ENCODE measurements around the gene RETREG3. TPM values are rescaled to one million over a fixed set of nuclear protein-coding genes. Genes with fewer than 3 reads are reported as not detected.
A peak's percentile ranks its signal among the peaks of the same experiment; 100 is the strongest.

The RETREG3 gene
- total and polyA plus RNA-seq, 11 donors: 12.2 to 39.0 (median 24.9) TPM

DNA sequence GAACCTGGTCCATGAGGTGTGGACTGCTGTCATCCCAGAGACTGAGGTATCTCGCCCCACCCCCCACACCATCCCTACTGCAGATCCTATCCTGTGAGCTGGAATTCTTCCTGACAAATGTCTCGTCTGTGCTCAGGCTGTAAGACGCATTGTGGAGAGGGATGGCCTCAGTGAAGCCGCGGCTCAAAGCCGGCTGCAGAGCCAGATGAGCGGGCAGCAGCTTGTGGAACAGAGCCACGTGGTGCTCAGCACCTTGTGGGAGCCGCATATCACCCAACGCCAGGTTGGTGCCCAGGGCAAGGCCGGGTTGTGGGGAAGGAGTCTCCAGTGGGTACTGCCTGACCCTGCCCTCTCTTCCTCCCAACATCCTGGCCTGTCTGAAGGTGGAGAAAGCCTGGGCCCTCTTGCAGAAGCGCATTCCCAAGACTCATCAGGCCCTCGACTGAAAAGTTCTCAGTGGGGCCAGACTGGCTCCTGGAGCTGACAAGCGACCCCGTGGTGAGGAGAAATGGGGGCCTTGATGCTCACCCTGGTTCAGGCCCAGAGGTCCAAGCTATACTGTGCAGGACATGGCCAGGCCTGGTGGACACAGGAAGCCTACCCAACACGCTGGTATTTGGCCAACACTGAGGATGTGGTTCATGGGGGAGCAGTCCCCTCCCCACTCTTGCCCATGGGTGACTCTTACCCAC is 43.5 kb downstream of the RETREG3 start:
- H3K36me3 ChIP-seq: peaks cover 0 to 51% (median 43%) of the 10 kb centered on the region in 9 donors
- H3K4me3 ChIP-seq: peak overlapping the region in 3 of 12 donors; percentile 78 to 80 (median 79)
- TF ChIP-seq, protein P1, sequence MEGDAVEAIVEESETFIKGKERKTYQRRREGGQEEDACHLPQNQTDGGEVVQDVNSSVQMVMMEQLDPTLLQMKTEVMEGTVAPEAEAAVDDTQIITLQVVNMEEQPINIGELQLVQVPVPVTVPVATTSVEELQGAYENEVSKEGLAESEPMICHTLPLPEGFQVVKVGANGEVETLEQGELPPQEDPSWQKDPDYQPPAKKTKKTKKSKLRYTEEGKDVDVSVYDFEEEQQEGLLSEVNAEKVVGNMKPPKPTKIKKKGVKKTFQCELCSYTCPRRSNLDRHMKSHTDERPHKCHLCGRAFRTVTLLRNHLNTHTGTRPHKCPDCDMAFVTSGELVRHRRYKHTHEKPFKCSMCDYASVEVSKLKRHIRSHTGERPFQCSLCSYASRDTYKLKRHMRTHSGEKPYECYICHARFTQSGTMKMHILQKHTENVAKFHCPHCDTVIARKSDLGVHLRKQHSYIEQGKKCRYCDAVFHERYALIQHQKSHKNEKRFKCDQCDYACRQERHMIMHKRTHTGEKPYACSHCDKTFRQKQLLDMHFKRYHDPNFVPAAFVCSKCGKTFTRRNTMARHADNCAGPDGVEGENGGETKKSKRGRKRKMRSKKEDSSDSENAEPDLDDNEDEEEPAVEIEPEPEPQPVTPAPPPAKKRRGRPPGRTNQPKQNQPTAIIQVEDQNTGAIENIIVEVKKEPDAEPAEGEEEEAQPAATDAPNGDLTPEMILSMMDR (IDR thresholded peaks at IDR 0.05): no peak
- no peak for TF ChIP-seq POLR2A (IDR thresholded peaks at IDR 0.05)
- no peak for ATAC-seq
- DNase-seq: peak in 1 of 5 donors; percentile 49
- intact Hi-C loops (cut with DNase I): no loop called here
- peak overlapping the region in 10 of 12 donors; percentile 94 to 99 (median 96) for H3K27ac ChIP-seq
- peaks cover 10 to 59% (median 44%) of the 10 kb centered on the region in 12 donors for H3K4me1 ChIP-seq
- no peaks in the 10 kb centered on the region for H3K9me3 ChIP-seq
- H3K27me3 ChIP-seq: no peaks in the 10 kb centered on the region
- WGBS, 4 donors: 92 to 95% (median 94%) methylated on average over 14 to 16 of the region's 16 CpGs

DNA sequence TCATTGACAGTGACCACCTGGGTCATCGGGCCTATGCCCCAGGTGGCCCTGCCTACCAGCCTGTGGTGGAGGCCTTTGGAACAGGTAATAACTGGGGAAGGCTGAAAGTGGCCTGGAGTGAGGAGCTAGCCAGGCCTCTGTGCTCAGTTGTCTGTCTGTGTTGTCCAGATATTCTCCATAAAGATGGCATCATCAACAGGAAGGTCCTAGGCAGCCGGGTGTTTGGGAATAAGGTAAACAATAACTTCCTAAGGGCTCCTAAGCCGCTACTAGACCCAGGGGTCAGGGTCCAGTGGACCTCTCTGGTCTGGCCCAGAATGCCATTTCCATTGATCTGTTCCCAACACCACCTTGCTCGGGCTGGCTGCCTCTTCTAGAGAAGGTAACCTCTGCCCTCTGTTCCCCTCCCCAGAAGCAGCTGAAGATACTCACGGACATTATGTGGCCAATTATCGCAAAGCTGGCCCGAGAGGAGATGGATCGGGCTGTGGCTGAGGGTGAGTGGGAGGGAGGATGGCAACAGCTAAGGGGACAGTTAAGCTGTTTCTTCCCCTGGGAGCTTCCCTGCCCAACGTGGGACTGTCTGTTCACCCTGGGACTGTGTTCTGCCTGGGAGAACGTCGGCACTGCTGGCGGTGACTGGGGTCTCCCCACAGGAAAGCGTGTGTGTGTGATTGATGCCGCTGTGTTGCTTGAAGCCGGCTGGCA is 44.2 kb downstream of the RETREG3 start:
- Histone ChIP-seq H3K27ac (no peak overlapping the region), H3K9me3 (no peaks in the 10 kb centered on the region), H3K4me1 (peaks cover 10 to 59% (median 44%) of the 10 kb centered on the region in 12 donors), H3K36me3 (peaks cover 0 to 44% (median 36%) of the 10 kb centered on the region in 9 donors), H3K27me3 (no peaks in the 10 kb centered on the region), H3K4me3 (no peak overlapping the region)
- WGBS, 4 donors: 89 to 94% (median 92%) methylated on average over 12 to 15 of the region's 15 CpGs
- intact Hi-C loops (cut with DNase I): no loop called here
- TF ChIP-seq, protein P1 (IDR thresholded peaks at IDR 0.05): no peak
- no peak for TF ChIP-seq POLR2A (IDR thresholded peaks at IDR 0.05)
- no peak for ATAC-seq
- DNase-seq: peak in 1 of 5 donors; percentile 40

DNA sequence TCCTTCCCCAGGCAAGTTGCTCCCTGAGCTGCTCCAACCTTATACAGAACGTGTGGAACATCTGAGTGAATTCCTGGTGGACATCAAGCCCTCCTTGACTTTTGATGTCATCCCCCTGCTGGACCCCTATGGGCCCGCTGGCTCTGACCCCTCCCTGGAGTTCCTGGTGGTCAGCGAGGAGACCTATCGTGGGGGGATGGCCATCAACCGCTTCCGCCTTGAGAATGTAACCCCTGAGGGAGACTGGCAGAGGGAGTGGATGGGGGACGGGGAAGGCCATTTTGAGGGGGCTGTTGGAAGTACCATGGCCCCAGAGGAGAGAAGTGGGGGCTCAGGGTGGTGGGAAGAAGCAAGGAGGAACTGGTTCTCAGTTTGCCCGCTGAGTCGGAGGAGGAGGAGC is 45.2 kb downstream of the RETREG3 start:
- no peak overlapping the region for H3K27ac ChIP-seq
- WGBS, 4 donors: 75 to 86% (median 85%) methylated on average over 6 to 9 of the region's 9 CpGs
- H3K4me1 ChIP-seq: peaks cover 10 to 58% (median 44%) of the 10 kb centered on the region in 12 donors
- H3K4me3 ChIP-seq: peak overlapping the region in 1 of 12 donors; percentile 95
- H3K27me3 ChIP-seq: no peaks in the 10 kb centered on the region
- DNase-seq (no peak), ATAC-seq (no peak)
- H3K36me3 ChIP-seq: peaks cover 0 to 33% (median 26%) of the 10 kb centered on the region in 9 donors
- intact Hi-C loops (cut with DNase I): no loop called here
- no peaks in the 10 kb centered on the region for H3K9me3 ChIP-seq
- no peak for TF ChIP-seq POLR2A (IDR thresholded peaks at IDR 0.05)
- TF ChIP-seq, protein P1 (IDR thresholded peaks at IDR 0.05): no peak

DNA sequence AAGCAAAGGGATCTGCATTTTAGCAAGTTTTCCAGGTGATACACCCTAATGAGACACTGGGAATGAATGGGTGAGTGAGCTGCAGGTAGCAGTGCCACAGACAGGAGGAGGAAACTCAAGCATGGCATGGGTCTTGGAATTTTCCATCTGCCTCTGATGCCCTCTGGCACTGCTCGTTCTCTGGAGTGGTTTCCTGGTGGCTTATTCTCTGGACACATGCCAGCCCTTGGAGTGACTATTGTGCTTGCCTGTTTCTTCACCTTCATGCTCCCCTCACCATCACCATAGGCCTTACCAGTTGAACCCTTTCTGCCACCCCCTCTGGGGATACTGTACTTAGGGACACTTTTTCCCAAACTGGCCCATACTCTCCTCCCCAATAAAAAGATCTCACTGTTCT is 45.6 kb downstream of the RETREG3 start:
- peaks cover 0 to 29% (median 22%) of the 10 kb centered on the region in 9 donors for H3K36me3 ChIP-seq
- H3K27me3 ChIP-seq: no peaks in the 10 kb centered on the region
- ATAC-seq: no peak
- no peaks in the 10 kb centered on the region for H3K9me3 ChIP-seq
- peaks cover 10 to 54% (median 43%) of the 10 kb centered on the region in 12 donors for H3K4me1 ChIP-seq
- DNase-seq: no peak
- H3K27ac ChIP-seq: no peak overlapping the region
- intact Hi-C loops (cut with DNase I): no loop called here
- H3K4me3 ChIP-seq: peak overlapping the region in 6 of 12 donors; percentile 73 to 95 (median 90)
- WGBS, 4 donors: 20 to 35% (median 25%) methylated on average over 1 of the region's 1 CpG
- TF ChIP-seq, protein P1 (IDR thresholded peaks at IDR 0.05): no peak
- TF ChIP-seq POLR2A (IDR thresholded peaks at IDR 0.05): no peak
